NCI-H510A treated with DMSO at 0.1 percent for 48 hours (cell line): ENCODE measurements around the gene RAB26.
"Not testable (repeated sequence)": the region's sequence is repeated elsewhere in the genome, so short reads cannot be mapped to it uniquely, and the experiment has no call there.

Source experiments
- DNase-seq: peaks from one replicate; lab custom pipeline; 2025; lab: John Stamatoyannopoulos, UW

The RAB26 gene

GRCh38 chr16:2147981-2148671, at the start of gene RAB26:
Gene RAB26 (plus strand): TSS chr16:2148625. CDS start chr16:2148784, 159 bp downstream.
- peak; percentile 86 for DNase-seq

GRCh38 chr16:2101581-2101980, 46.8 kb upstream of the RAB26 start:
- not testable (repeated sequence) for DNase-seq

GRCh38 chr16:2102471-2102870, 46.0 kb upstream of the RAB26 start:
- DNase-seq: no peak

GRCh38 chr16:2104464-2104863, 44.0 kb upstream of the RAB26 start:
- not testable (repeated sequence) for DNase-seq

GRCh38 chr16:2105291-2105690, 43.1 kb upstream of the RAB26 start:
- not testable (repeated sequence) for DNase-seq

- not testable (repeated sequence) for DNase-seq
These were observed 42.7 kb upstream of the RAB26 start for GRCh38 chr16:2105769-2106168.

GRCh38 chr16:2106211-2106610, 42.2 kb upstream of the RAB26 start:
- DNase-seq: not testable (repeated sequence)

GRCh38 chr16:2107121-2107790, 41.2 kb upstream of the RAB26 start:
- not testable (repeated sequence) for DNase-seq

- not testable (repeated sequence) for DNase-seq
These were observed 40.7 kb upstream of the RAB26 start for GRCh38 chr16:2107791-2108125.

GRCh38 chr16:2108446-2109270, 39.8 kb upstream of the RAB26 start:
- DNase-seq: not testable (repeated sequence)

- not testable (repeated sequence) for DNase-seq
These were observed 39.2 kb upstream of the RAB26 start for GRCh38 chr16:2109271-2109580.

GRCh38 chr16:2109872-2110271, 38.6 kb upstream of the RAB26 start:
- DNase-seq: not testable (repeated sequence)

- DNase-seq: not testable (repeated sequence)
These were observed 38.0 kb upstream of the RAB26 start for GRCh38 chr16:2110332-2111008.

- not testable (repeated sequence) for DNase-seq
These were observed 37.4 kb upstream of the RAB26 start for GRCh38 chr16:2111009-2111353.

- not testable (repeated sequence) for DNase-seq
These were observed 36.8 kb upstream of the RAB26 start for GRCh38 chr16:2111412-2112335.

GRCh38 chr16:2112539-2113106, 35.8 kb upstream of the RAB26 start:
- DNase-seq: not testable (repeated sequence)

- not testable (repeated sequence) for DNase-seq
These were observed 34.2 kb upstream of the RAB26 start for GRCh38 chr16:2114225-2114624.

GRCh38 chr16:2114885-2115590, 33.4 kb upstream of the RAB26 start:
- DNase-seq: not testable (repeated sequence)

- DNase-seq: no peak
These were observed 32.8 kb upstream of the RAB26 start for GRCh38 chr16:2115591-2115973.

- DNase-seq: not testable (repeated sequence)
These were observed 32.0 kb upstream of the RAB26 start for GRCh38 chr16:2116428-2116827.
